CD4-positive, CD25-positive, alpha-beta regulatory T cell (primary cell): Measurements from ENCODE around the gene LASP1NB.
"Not testable (repeated sequence)": the region's sequence is repeated elsewhere in the genome, so short reads cannot be mapped to it uniquely, and the experiment has no call there.

ENCODE experiments used
- ATAC-seq, 2 donors: fragments of 150-1000 bp; cut with Tn5 transposase; one replicate each; pipeline ENCODE4 v1.10.0; 2021; ENCODE audit warnings: low read depth in 2 of 2, moderate number of reproducible peaks in 2 of 2, moderate library complexity in 1 of 2
- DNase-seq, 3 donors: peaks; one replicate each; pipeline versions ENCODE4 v3.0.0 to v3.0.0-alpha.2; 2012 to 2022; ENCODE audit warnings: mixed read lengths in 1 of 3
- H3K27ac ChIP-seq: one replicate; pipeline ENCODE4 v1.7.0; 2013; ENCODE audit warnings: mild to moderate bottlenecking, low read length; ENCODE audit not compliant: insufficient read depth, poor library complexity, severe bottlenecking
- H3K27me3 ChIP-seq: one replicate; pipeline ENCODE4 v1.7.0; 2013; ENCODE audit warnings: low read length; ENCODE audit not compliant: control insufficient read depth, insufficient read depth
- H3K36me3 ChIP-seq: one replicate; pipeline ENCODE4 v1.7.0; 2013; ENCODE audit warnings: mild to moderate bottlenecking, low read length, moderate library complexity; ENCODE audit not compliant: control insufficient read depth, insufficient read depth
- H3K4me1 ChIP-seq: 2 replicates; pipeline ENCODE4 v1.7.0; 2013; ENCODE audit warnings: mild to moderate bottlenecking, low read length; ENCODE audit not compliant: insufficient read depth, control insufficient read depth, poor library complexity, severe bottlenecking
- H3K4me3 ChIP-seq: one replicate; pipeline ENCODE4 v1.7.0; 2013; ENCODE audit warnings: low read depth, mild to moderate bottlenecking, low read length, moderate library complexity
- H3K9me3 ChIP-seq, 2 experiments: 1 replicate in 1 of 2; 2 replicates in 1 of 2; pipeline ENCODE4 v1.7.0; 2013; ENCODE audit warnings: low read length in 2 of 2, mild to moderate bottlenecking in 1 of 2, moderate library complexity in 1 of 2; ENCODE audit not compliant: control insufficient read depth in 2 of 2
- H3K27ac Mint-ChIP-seq, 3 donors: one replicate each; pipeline ENCODE4 v1.8.0; 2020 to 2022; ENCODE audit warnings: mild to moderate bottlenecking in 3 of 3, mixed read lengths in 3 of 3, moderate library complexity in 2 of 3
- H3K27me3 Mint-ChIP-seq: one replicate; pipeline ENCODE4 v1.8.0; 2022; ENCODE audit warnings: mild to moderate bottlenecking, mixed read lengths
- H3K36me3 Mint-ChIP-seq: one replicate; pipeline ENCODE4 v1.8.0; 2020; ENCODE audit warnings: mixed read lengths
- H3K4me1 Mint-ChIP-seq, 4 donors: one replicate each; pipeline ENCODE4 v1.8.0; 2020 to 2022; ENCODE audit warnings: mixed read lengths in 4 of 4, mild to moderate bottlenecking in 1 of 4
- H3K4me3 Mint-ChIP-seq, 4 donors: one replicate each; pipeline ENCODE4 v1.8.0; 2020 to 2022; ENCODE audit warnings: mild to moderate bottlenecking in 4 of 4, mixed read lengths in 4 of 4, moderate library complexity in 3 of 4
- H3K9me3 Mint-ChIP-seq, 7 donors: one replicate each; pipeline ENCODE4 v1.8.0; 2020 to 2022; ENCODE audit warnings: mixed read lengths in 7 of 7, mild to moderate bottlenecking in 3 of 7, moderate library complexity in 2 of 7

LASP1NB gene

DNA sequence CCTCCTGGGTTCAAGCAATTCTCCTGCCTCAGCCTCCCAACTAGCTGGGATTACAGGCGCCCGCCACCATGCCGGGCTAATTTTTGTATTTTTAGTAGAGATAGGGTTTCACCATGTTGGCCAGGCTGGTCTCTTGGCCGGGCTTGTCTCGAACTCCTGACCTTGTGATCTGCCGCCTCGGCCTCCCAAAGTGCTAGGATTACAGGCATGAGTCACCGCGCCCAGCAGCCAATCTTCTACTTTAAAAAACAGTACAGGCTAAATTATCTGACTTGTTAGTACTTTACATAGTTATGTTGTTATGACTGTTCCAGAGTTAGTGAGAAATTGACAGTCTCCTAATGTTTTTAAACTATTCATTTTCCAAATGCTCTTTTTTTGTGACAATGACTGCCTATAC, 8.5 kb downstream of the LASP1NB start:
- not testable (repeated sequence) for H3K9me3 Mint-ChIP-seq, H3K27ac ChIP-seq, ATAC-seq, DNase-seq, H3K36me3 Mint-ChIP-seq, H3K27ac Mint-ChIP-seq, H3K4me3 ChIP-seq, H3K27me3 ChIP-seq, H3K4me3 Mint-ChIP-seq, H3K9me3 ChIP-seq, H3K4me1 ChIP-seq, H3K4me1 Mint-ChIP-seq, H3K36me3 ChIP-seq
- peaks cover 21% of the 10 kb centered on the region for H3K27me3 Mint-ChIP-seq

DNA sequence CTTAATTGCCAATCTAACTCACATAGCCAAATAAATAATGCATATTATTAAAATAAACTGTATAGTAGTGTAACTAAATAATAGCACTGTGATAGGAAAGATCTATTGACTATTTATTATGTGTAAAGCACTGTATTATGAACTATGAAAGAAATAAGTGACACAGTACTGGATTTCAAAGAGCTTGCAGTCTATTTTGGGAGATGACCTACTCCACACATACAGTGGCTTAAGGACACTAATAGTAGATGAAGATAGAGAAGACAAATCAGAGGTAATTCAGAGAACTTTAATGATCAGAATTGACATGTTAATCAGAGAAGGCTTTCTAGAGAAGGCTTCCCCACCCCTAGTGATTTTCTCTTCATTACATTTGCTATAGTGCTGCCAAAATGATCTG, 14.6 kb downstream of the LASP1NB start:
- no peak overlapping the region for H3K27ac Mint-ChIP-seq
- DNase-seq: no peak
- no peak overlapping the region for H3K4me3 ChIP-seq
- H3K27ac ChIP-seq: no peak overlapping the region
- no peaks in the 10 kb centered on the region for H3K36me3 ChIP-seq
- H3K4me1 ChIP-seq: no peaks in the 10 kb centered on the region
- H3K4me3 Mint-ChIP-seq: no peak overlapping the region
- peaks cover 15% of the 10 kb centered on the region for H3K27me3 Mint-ChIP-seq
- no peaks in the 10 kb centered on the region for H3K27me3 ChIP-seq
- ATAC-seq: no peak
- H3K36me3 Mint-ChIP-seq: no peaks in the 10 kb centered on the region
- no peaks in the 10 kb centered on the region for H3K9me3 ChIP-seq
- H3K9me3 Mint-ChIP-seq: no peaks in the 10 kb centered on the region
- peaks cover 0 to 3% (median 0%) of the 10 kb centered on the region in 4 donors for H3K4me1 Mint-ChIP-seq

DNA sequence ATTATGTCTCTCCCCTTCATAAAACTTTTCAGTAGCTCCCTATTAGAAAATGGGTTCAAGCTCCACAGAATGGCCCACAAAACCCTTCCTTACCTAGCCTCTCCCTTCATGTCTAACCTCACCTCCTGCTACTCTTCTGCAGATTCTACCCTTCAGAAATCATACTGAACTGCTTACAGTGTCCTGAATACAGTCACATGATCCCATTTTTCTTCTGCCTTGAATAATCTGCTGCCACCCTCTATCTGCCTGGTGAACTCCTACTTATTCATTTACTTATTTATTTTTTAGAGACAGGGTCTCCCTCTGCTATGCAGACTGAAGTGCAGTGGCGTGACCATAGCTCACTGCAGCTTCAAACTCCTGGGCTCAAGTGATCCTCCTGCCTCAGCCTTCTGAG, 15.0 kb downstream of the LASP1NB start:
- Mint-ChIP-seq H3K27ac (no peak overlapping the region), H3K36me3 (no peaks in the 10 kb centered on the region)

GRCh38 chr17:38942696-38943334, 17.4 kb downstream of the LASP1NB start:
- Histone ChIP-seq H3K36me3 (no peaks in the 10 kb centered on the region), H3K27ac (no peak overlapping the region), H3K9me3 (no peaks in the 10 kb centered on the region), H3K4me3 (no peak overlapping the region), H3K4me1 (no peaks in the 10 kb centered on the region), H3K27me3 (no peaks in the 10 kb centered on the region)
- Mint-ChIP-seq H3K9me3 (no peaks in the 10 kb centered on the region), H3K4me1 (peaks cover 0 to 5% (median 0%) of the 10 kb centered on the region in 4 donors), H3K36me3 (no peaks in the 10 kb centered on the region), H3K27me3 (no peaks in the 10 kb centered on the region), H3K27ac (peak overlapping the region in 1 of 3 donors; percentile 29), H3K4me3 (no peak overlapping the region)
- ATAC-seq: no peak
- no peak for DNase-seq

More for the DNA sequence above, 15.0 kb downstream of the LASP1NB start:
- ATAC-seq: no peak
- no peaks in the 10 kb centered on the region for H3K9me3 Mint-ChIP-seq
- Histone ChIP-seq H3K27ac (no peak overlapping the region), H3K4me1 (no peaks in the 10 kb centered on the region), H3K36me3 (no peaks in the 10 kb centered on the region), H3K9me3 (no peaks in the 10 kb centered on the region), H3K27me3 (no peaks in the 10 kb centered on the region), H3K4me3 (no peak overlapping the region)
- H3K27me3 Mint-ChIP-seq: peaks cover 13% of the 10 kb centered on the region
- peaks cover 0 to 5% (median 0%) of the 10 kb centered on the region in 4 donors for H3K4me1 Mint-ChIP-seq
- no peak overlapping the region for H3K4me3 Mint-ChIP-seq
- no peak for DNase-seq

- ATAC-seq (no peak), DNase-seq (peak in 1 of 3 donors; percentile 54)
- H3K27ac ChIP-seq: no peak overlapping the region
- Mint-ChIP-seq H3K9me3 (no peaks in the 10 kb centered on the region), H3K27ac (no peak overlapping the region), H3K36me3 (no peaks in the 10 kb centered on the region), H3K4me1 (peaks cover 0 to 5% (median 0%) of the 10 kb centered on the region in 4 donors), H3K4me3 (no peak overlapping the region), H3K27me3 (no peaks in the 10 kb centered on the region)
- no peaks in the 10 kb centered on the region for H3K36me3 ChIP-seq
- no peaks in the 10 kb centered on the region for H3K4me1 ChIP-seq
- H3K4me3 ChIP-seq: no peak overlapping the region
- no peaks in the 10 kb centered on the region for H3K27me3 ChIP-seq
- H3K9me3 ChIP-seq: no peaks in the 10 kb centered on the region
Observed at GRCh38 chr17:38943607-38944006, 18.2 kb downstream of the LASP1NB start.

DNA sequence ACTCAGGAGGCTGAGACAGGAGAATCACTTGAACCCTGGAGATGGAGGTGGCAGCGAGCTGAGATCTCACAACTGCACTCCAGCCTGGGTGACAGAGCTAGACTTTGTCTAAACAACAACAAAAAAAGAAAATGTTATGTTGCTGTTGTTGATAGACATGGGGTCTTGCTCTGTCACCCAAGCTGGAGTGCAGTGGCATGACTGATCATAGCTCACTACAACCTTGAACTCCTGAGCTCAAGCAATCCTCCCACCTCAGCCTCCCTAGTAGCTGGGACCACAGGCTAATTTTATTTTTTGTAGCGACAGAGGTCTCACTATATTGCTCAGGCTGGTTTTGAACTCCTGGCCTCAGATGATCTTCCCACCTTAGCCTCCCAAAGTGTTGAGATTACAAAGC, 21.8 kb downstream of the LASP1NB start:
- no peaks in the 10 kb centered on the region for H3K9me3 ChIP-seq
- no peak overlapping the region for H3K27ac ChIP-seq
- no peak overlapping the region for H3K4me3 ChIP-seq
- H3K36me3 ChIP-seq: no peaks in the 10 kb centered on the region
- Mint-ChIP-seq H3K4me3 (no peak overlapping the region), H3K4me1 (peaks cover 0 to 5% (median 0%) of the 10 kb centered on the region in 4 donors), H3K36me3 (no peaks in the 10 kb centered on the region), H3K27ac (no peak overlapping the region), H3K27me3 (no peaks in the 10 kb centered on the region), H3K9me3 (no peaks in the 10 kb centered on the region)
- H3K27me3 ChIP-seq: no peaks in the 10 kb centered on the region
- no peaks in the 10 kb centered on the region for H3K4me1 ChIP-seq
- ATAC-seq (no peak), DNase-seq (no peak)

DNA sequence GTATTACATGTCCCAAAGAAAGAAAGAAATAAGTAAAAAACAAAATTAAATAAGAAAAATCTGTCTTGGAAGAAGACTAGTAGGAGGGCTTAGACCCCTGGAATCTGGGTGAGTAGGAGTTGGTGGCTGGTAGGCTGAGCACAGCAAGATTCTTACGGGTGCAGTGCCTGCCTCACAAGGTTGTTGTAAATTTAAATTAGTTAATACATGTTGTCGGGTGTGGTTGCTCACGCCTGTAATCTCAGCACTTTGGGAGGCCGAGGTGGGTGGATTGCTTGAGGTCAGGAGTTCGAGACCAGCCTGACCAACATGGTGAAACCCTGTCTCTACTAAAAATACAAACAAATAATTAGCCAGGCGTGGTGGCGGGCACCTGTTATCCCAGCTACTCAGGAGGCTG, 28.4 kb downstream of the LASP1NB start:
- not testable (repeated sequence) for H3K36me3 Mint-ChIP-seq, H3K4me1 Mint-ChIP-seq, H3K9me3 ChIP-seq, ATAC-seq, H3K4me1 ChIP-seq, H3K4me3 Mint-ChIP-seq, H3K9me3 Mint-ChIP-seq, H3K27ac ChIP-seq, DNase-seq, H3K27ac Mint-ChIP-seq, H3K36me3 ChIP-seq, H3K27me3 ChIP-seq, H3K27me3 Mint-ChIP-seq, H3K4me3 ChIP-seq

GRCh38 chr17:38958326-38958725, 32.9 kb downstream of the LASP1NB start:
- H3K9me3 ChIP-seq: no peaks in the 10 kb centered on the region
- DNase-seq (no peak), ATAC-seq (no peak)
- no peaks in the 10 kb centered on the region for H3K9me3 Mint-ChIP-seq
- H3K27me3 Mint-ChIP-seq: no peaks in the 10 kb centered on the region
- H3K27ac Mint-ChIP-seq: peak overlapping the region in 1 of 3 donors; percentile 60
- no peak overlapping the region for H3K4me3 ChIP-seq
- H3K4me3 Mint-ChIP-seq: no peak overlapping the region
- no peaks in the 10 kb centered on the region for H3K36me3 ChIP-seq
- no peaks in the 10 kb centered on the region for H3K36me3 Mint-ChIP-seq
- peaks cover 15% of the 10 kb centered on the region for H3K4me1 ChIP-seq
- no peak overlapping the region for H3K27ac ChIP-seq
- H3K4me1 Mint-ChIP-seq: peaks cover 7 to 36% (median 13%) of the 10 kb centered on the region in 4 donors
- no peaks in the 10 kb centered on the region for H3K27me3 ChIP-seq
